HepG2 (cell line): Measurements from ENCODE around the gene GLT1D1. TPM values are rescaled to one million over a fixed set of nuclear protein-coding genes. Genes with fewer than 3 reads are reported as not detected.

Experiments used
- BCL6 ChIP-seq: IDR thresholded peaks from 2 replicates; pipeline ENCODE4 v1.6.1; 2016; ENCODE audit warnings: missing genetic modification reagents, missing compliant biosample characterization
- CREM ChIP-seq, 2 experiments: sonication (generic) in 1 of 2; formaldehyde crosslinking in 1 of 2; IDR thresholded peaks; 2 replicates each; pipeline versions ENCODE4 v1.4.0 to v1.6.1; 2016 to 2020; ENCODE audit warnings: antibody characterized with exemption in 1 of 2, mild to moderate bottlenecking in 1 of 2, missing genetic modification reagents in 1 of 2
- ELF1 ChIP-seq: sonication (generic); formaldehyde crosslinking; IDR thresholded peaks from 2 replicates; pipeline ENCODE4 v1.4.0; 2020; ENCODE audit warnings: missing genetic modification reagents
- GMEB1 ChIP-seq: sonication (generic); formaldehyde crosslinking; IDR thresholded peaks from 2 replicates; pipeline ENCODE4 v1.5.1; 2020; ENCODE audit warnings: missing genetic modification reagents, mild to moderate bottlenecking, borderline replicate concordance
- IRF1 ChIP-seq: sonication (generic); formaldehyde crosslinking; IDR thresholded peaks from 2 replicates; pipeline ENCODE4 v1.4.0; 2020; ENCODE audit warnings: low read depth, mild to moderate bottlenecking, missing genetic modification reagents
- KAT8 ChIP-seq: IDR thresholded peaks from 2 replicates; pipeline ENCODE4 v1.6.1; 2016; ENCODE audit warnings: missing genetic modification reagents, missing compliant biosample characterization
- MLXIP ChIP-seq: sonication (generic); formaldehyde crosslinking; IDR thresholded peaks from 2 replicates; pipeline ENCODE4 v1.9.0; 2021; ENCODE audit warnings: missing genetic modification reagents, borderline replicate concordance
- XRCC5 ChIP-seq: fragments of 200-400 bp; formaldehyde crosslinking; optimal IDR thresholded peaks from 2 replicates; pipeline ENCODE3; 2017; ENCODE audit warnings: mild to moderate bottlenecking, low read length
- polyA plus RNA-seq, 8 experiments: library from polyadenylated mRNA; depleted of rRNA in 3 of 8; stranded (reverse) in 7 of 8; unstranded in 1 of 8; fragments of >200 nt; fragmentation: Illumina TruSeq in 4 of 8; extraction: Trizol in 4 of 8; gene quantifications; 2 replicates each; pipeline versions ENCODE4 v1.2.1 to v1.2.3, GENCODE V29; 2011 to 2016; ENCODE audit warnings: low read depth in 4 of 8, missing spikeins in 1 of 8, mixed read lengths in 1 of 8; ENCODE audit not compliant: insufficient read depth in 1 of 8
- total RNA-seq, 5 experiments: library from RNA; depleted of rRNA; stranded (reverse); fragments of >200 nt; fragmentation: Illumina TruSeq; extraction: Trizol; gene quantifications; 2 replicates each; pipeline ENCODE4 v1.2.3, GENCODE V29; 2016; ENCODE audit warnings: low read depth in 1 of 5

Gene GLT1D1
- total and polyA plus RNA-seq, 2 of the 13 experiments (the other 11 are each of a cell fraction or from before 2014, with no cell fraction given) = 0.09 to 0.17 TPM

GRCh38 chr12:128807161-128807724, 46.0 kb upstream of the GLT1D1 start (continued):
- TF ChIP-seq MLXIP (no peak), KAT8 (CRISPR knock-in tag) (no peak), CREM (IDR thresholded peaks at IDR 0.05) (no peak), CREM (CRISPR knock-in tag; IDR thresholded peaks at IDR 0.05) (no peak), ELF1 (CRISPR knock-in tag) (no peak), BCL6 (CRISPR knock-in tag) (no peak), XRCC5 (no peak), GMEB1 (CRISPR knock-in tag) (no peak), IRF1 (CRISPR knock-in tag) (no peak)
- TF ChIP-seq, all 625 proteins: peak for 0
